Fibroblast of lung (primary cell): ENCODE results near the gene CTNNA2. TPM values are rescaled to one million over a fixed set of nuclear protein-coding genes. Genes with fewer than 3 reads are reported as not detected.

Experiments
- DNase-seq, 2 donors: peaks; one replicate each; pipeline versions ENCODE4 v3.0.0 to v3.0.0-alpha.2; 2010; ENCODE audit warnings: low read depth in 2 of 2
- H2AFZ ChIP-seq: 2 replicates; pipeline ENCODE4 v1.5.1; 2012; ENCODE audit warnings: low read length, control low read depth, inconsistent platforms
- H3K27ac ChIP-seq: 2 replicates; pipeline ENCODE4 v1.5.1; 2011; ENCODE audit warnings: low read length, control low read depth; ENCODE audit not compliant: insufficient read depth
- H3K27me3 ChIP-seq: 2 replicates; pipeline ENCODE4 v1.5.1; 2011; ENCODE audit warnings: mild to moderate bottlenecking, low read length; ENCODE audit not compliant: control insufficient read depth, insufficient read depth
- H3K36me3 ChIP-seq: 2 replicates; pipeline ENCODE4 v1.5.1; 2011; ENCODE audit warnings: low read length; ENCODE audit not compliant: control insufficient read depth, insufficient read depth
- H3K4me1 ChIP-seq: 2 replicates; pipeline ENCODE4 v1.5.1; 2011; ENCODE audit warnings: low read length; ENCODE audit not compliant: control insufficient read depth, insufficient read depth; ENCODE audit errors: extremely low read depth
- H3K4me2 ChIP-seq: 2 replicates; pipeline ENCODE4 v1.5.1; 2011; ENCODE audit warnings: low read length, control low read depth; ENCODE audit not compliant: insufficient read depth; ENCODE audit errors: extremely low read depth
- H3K4me3 ChIP-seq, 4 experiments: fragments of 200-600 bp in 1 of 4; sonication (generic) in 1 of 4; replicated peaks in 1 of 4; 2 replicates each; pipeline ENCODE4 v1.5.1; 2011 to 2016; ENCODE audit warnings: low read length in 4 of 4, low read depth in 3 of 4, mild to moderate bottlenecking in 3 of 4, control low read depth in 2 of 4, inconsistent platforms in 1 of 4, mixed read lengths in 1 of 4; ENCODE audit not compliant: insufficient read depth in 1 of 4; ENCODE audit errors: control extremely low read depth in 1 of 4
- H3K79me2 ChIP-seq: 2 replicates; pipeline ENCODE4 v1.5.1; 2012; ENCODE audit warnings: mild to moderate bottlenecking, low read length, inconsistent platforms; ENCODE audit not compliant: control insufficient read depth, insufficient read depth
- H3K9ac ChIP-seq: 2 replicates; pipeline ENCODE4 v1.5.1; 2011; ENCODE audit warnings: mild to moderate bottlenecking, low read length, control low read depth; ENCODE audit not compliant: insufficient read depth
- H3K9me3 ChIP-seq: 2 replicates; pipeline ENCODE4 v1.5.1; 2012; ENCODE audit warnings: low read depth, low read length; ENCODE audit not compliant: control insufficient read depth, insufficient read depth
- H4K20me1 ChIP-seq: 2 replicates; pipeline ENCODE4 v1.5.1; 2011; ENCODE audit warnings: low read length; ENCODE audit not compliant: control insufficient read depth, insufficient read depth; ENCODE audit errors: extremely low read depth
- EZH2 ChIP-seq: IDR thresholded peaks from 2 replicates; pipeline ENCODE4 v1.5.1; 2012; ENCODE audit warnings: low read length, control low read depth, mild to moderate bottlenecking; ENCODE audit errors: missing control alignments
- polyA plus RNA-seq, 2 donors: library from polyadenylated mRNA; depleted of rRNA in 1 of 2; stranded (reverse) in 1 of 2; unstranded in 1 of 2; fragments of >200 nt; gene quantifications; 2 replicates each; pipeline ENCODE4 v1.2.1, GENCODE V29; 2011 to 2012; ENCODE audit warnings: missing spikeins in 1 of 2
- total RNA-seq: library from RNA; depleted of rRNA; stranded (reverse); fragments of >200 nt; gene quantifications from 2 replicates; pipeline ENCODE4 v1.2.1, GENCODE V29; 2014
- TF ChIP-seq, protein P1 (sequence below), 2 donors: IDR thresholded peaks in 1 of 2; conservative IDR thresholded peaks in 1 of 2; 1 replicate in 1 of 2; 2 replicates in 1 of 2; pipeline ENCODE4 v1.5.1; 2011 to 2012; ENCODE audit warnings: low read length in 2 of 2, control low read depth in 1 of 2, inconsistent platforms in 1 of 2, low read depth in 1 of 2, mild to moderate bottlenecking in 1 of 2

CTNNA2 gene
- total and polyA plus RNA-seq, 2 donors (not counting 1 experiment from before 2014, with no cell fraction given): not detected

DNA sequence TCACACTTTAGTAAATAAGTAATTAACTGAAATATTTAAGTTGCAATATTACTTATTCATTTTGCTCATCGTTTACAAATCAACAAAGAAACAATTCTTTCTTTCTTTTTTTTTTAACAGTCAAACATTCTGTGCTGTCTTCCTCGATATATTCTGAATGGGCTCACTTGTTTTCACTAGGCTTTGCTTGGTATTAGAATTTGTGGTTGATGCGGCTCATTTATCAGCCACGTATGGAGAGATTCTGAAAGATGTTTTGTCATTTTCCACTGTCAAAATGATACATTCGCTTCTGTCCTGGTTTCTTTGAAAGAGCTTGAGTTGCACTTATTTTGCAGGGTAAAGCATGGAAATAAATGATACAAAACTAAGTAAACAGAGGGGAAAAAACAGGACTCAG lies 468.0 kb downstream of the CTNNA2 start:
- no peaks in the 10 kb centered on the region for H3K4me1 ChIP-seq
- no peak overlapping the region for H2AFZ ChIP-seq
- no peak overlapping the region for H3K27ac ChIP-seq
- no peaks in the 10 kb centered on the region for H3K9me3 ChIP-seq
- H3K4me2 ChIP-seq: no peak overlapping the region
- DNase-seq: no peak
- H3K9ac ChIP-seq: no peak overlapping the region
- H4K20me1 ChIP-seq: no peaks in the 10 kb centered on the region
- H3K27me3 ChIP-seq: no peaks in the 10 kb centered on the region
- no peaks in the 10 kb centered on the region for H3K36me3 ChIP-seq
- H3K4me3 ChIP-seq: no peak overlapping the region
- TF ChIP-seq, protein P1, sequence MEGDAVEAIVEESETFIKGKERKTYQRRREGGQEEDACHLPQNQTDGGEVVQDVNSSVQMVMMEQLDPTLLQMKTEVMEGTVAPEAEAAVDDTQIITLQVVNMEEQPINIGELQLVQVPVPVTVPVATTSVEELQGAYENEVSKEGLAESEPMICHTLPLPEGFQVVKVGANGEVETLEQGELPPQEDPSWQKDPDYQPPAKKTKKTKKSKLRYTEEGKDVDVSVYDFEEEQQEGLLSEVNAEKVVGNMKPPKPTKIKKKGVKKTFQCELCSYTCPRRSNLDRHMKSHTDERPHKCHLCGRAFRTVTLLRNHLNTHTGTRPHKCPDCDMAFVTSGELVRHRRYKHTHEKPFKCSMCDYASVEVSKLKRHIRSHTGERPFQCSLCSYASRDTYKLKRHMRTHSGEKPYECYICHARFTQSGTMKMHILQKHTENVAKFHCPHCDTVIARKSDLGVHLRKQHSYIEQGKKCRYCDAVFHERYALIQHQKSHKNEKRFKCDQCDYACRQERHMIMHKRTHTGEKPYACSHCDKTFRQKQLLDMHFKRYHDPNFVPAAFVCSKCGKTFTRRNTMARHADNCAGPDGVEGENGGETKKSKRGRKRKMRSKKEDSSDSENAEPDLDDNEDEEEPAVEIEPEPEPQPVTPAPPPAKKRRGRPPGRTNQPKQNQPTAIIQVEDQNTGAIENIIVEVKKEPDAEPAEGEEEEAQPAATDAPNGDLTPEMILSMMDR (conservative IDR thresholded peaks at IDR 0.05 in 1 of 2, IDR thresholded peaks at IDR 0.05 in 1 of 2; ENCODE audit: low read depth in 1 of 2, low read length in 2 of 2): no peak
- TF ChIP-seq EZH2: no peak
- H3K79me2 ChIP-seq: no peaks in the 10 kb centered on the region

DNA sequence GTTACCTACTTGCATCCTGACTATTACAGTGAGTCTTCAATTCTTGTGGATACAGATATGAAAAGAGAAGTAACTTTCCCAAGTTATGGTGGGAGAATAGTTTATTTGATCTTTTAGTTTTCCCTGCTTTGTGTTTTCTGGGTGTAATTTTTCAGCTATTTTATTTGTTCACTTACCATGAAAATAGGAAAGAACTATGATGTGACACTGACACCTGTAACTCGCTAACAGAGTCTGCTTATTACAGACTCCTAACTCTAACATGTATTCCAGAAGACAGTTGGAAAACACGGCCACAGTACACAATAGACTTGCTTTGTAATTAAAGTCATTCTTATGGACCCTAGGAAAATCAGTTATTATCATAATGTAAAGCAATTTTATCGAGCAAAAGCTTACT lies 468.5 kb downstream of the CTNNA2 start:
- no peak overlapping the region for H3K4me2 ChIP-seq
- no peaks in the 10 kb centered on the region for H3K36me3 ChIP-seq
- no peak overlapping the region for H3K27ac ChIP-seq
- no peaks in the 10 kb centered on the region for H3K27me3 ChIP-seq
- H4K20me1 ChIP-seq: no peaks in the 10 kb centered on the region
- no peaks in the 10 kb centered on the region for H3K9me3 ChIP-seq
- H3K9ac ChIP-seq: no peak overlapping the region
- no peaks in the 10 kb centered on the region for H3K79me2 ChIP-seq
- H3K4me1 ChIP-seq: no peaks in the 10 kb centered on the region
- H3K4me3 ChIP-seq: no peak overlapping the region
- TF ChIP-seq EZH2: no peak
- TF ChIP-seq, protein P1 (conservative IDR thresholded peaks at IDR 0.05 in 1 of 2, IDR thresholded peaks at IDR 0.05 in 1 of 2; ENCODE audit: low read depth in 1 of 2, low read length in 2 of 2): no peak
- H2AFZ ChIP-seq: no peak overlapping the region
- DNase-seq: no peak

DNA sequence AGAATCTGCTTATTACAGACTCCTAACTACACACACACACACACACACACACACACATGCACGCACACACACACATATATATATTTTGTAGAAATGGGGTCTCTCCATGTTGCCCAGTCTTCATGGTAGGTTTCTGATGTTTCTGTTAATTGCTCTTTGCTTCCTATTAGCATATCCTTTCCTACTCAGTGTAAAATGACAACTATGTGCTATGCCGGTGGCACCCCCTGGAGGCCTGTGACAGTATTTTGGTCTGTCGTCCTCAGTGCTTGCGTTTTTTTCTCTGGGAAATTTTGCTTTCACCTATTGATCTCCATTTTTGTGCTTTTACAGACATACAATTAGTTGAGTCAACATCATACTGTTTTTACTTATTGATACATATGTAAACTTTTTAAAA lies 469.6 kb downstream of the CTNNA2 start:
- H3K27me3 ChIP-seq: no peaks in the 10 kb centered on the region
- no peak overlapping the region for H3K9ac ChIP-seq
- H3K4me1 ChIP-seq: no peaks in the 10 kb centered on the region
- H3K4me2 ChIP-seq: no peak overlapping the region
- H3K79me2 ChIP-seq: no peaks in the 10 kb centered on the region
- no peaks in the 10 kb centered on the region for H3K36me3 ChIP-seq
- DNase-seq: no peak
- TF ChIP-seq, protein P1 (conservative IDR thresholded peaks at IDR 0.05 in 1 of 2, IDR thresholded peaks at IDR 0.05 in 1 of 2; ENCODE audit: low read depth in 1 of 2, low read length in 2 of 2): peak in 1 of 2 donors; percentile 46
- TF ChIP-seq EZH2: no peak
- H3K9me3 ChIP-seq: no peaks in the 10 kb centered on the region
- H3K4me3 ChIP-seq: no peak overlapping the region
- no peak overlapping the region for H3K27ac ChIP-seq
- no peak overlapping the region for H2AFZ ChIP-seq
- no peaks in the 10 kb centered on the region for H4K20me1 ChIP-seq
